HL-60 (cell line): ENCODE measurements around the gene ABCA1.

Experiments used
- DNase-seq, 2 experiments: peaks; one replicate each; pipeline ENCODE4 v3.0.0-alpha.2; 2010 to 2020; ENCODE audit warnings: low read depth in 1 of 2, low spot score in 1 of 2
- H3K27ac ChIP-seq: fragments of 250-450 bp; sonication (Bioruptor Pico); replicated peaks from 2 replicates; pipeline ENCODE4 v1.5.1; 2020; ENCODE audit warnings: mild to moderate bottlenecking, moderate library complexity
- H3K27me3 ChIP-seq: fragments of 250-450 bp; sonication (Bioruptor Pico); 2 replicates; pipeline ENCODE4 v1.5.1; 2021; ENCODE audit warnings: mild to moderate bottlenecking, moderate library complexity; ENCODE audit not compliant: insufficient read depth, poor library complexity, severe bottlenecking
- H3K4me3 ChIP-seq: replicated peaks from 2 replicates; pipeline ENCODE4 v1.5.1; 2011; ENCODE audit warnings: mild to moderate bottlenecking, control low read depth, low read length; ENCODE audit not compliant: insufficient read depth
- GABPA ChIP-seq: IDR thresholded peaks from 2 replicates; pipeline ENCODE4 v1.6.1; 2012; ENCODE audit warnings: low read depth
- POLR2AphosphoS5 ChIP-seq: IDR thresholded peaks from 2 replicates; pipeline ENCODE4 v1.6.1; 2012; ENCODE audit warnings: low read depth
- REST ChIP-seq: IDR thresholded peaks from 2 replicates; pipeline ENCODE4 v1.6.1; 2012; ENCODE audit warnings: low read depth; ENCODE audit not compliant: insufficient replicate concordance
- SPI1 ChIP-seq: IDR thresholded peaks from 2 replicates; pipeline ENCODE4 v1.6.1; 2012; ENCODE audit warnings: low read depth, mild to moderate bottlenecking, borderline replicate concordance
- TF ChIP-seq, protein P1 (sequence below): IDR thresholded peaks from one replicate; pipeline ENCODE4 v1.5.1; 2011; ENCODE audit warnings: low read length, control low read depth, inconsistent platforms; ENCODE audit not compliant: insufficient read depth

Gene ABCA1

DNA sequence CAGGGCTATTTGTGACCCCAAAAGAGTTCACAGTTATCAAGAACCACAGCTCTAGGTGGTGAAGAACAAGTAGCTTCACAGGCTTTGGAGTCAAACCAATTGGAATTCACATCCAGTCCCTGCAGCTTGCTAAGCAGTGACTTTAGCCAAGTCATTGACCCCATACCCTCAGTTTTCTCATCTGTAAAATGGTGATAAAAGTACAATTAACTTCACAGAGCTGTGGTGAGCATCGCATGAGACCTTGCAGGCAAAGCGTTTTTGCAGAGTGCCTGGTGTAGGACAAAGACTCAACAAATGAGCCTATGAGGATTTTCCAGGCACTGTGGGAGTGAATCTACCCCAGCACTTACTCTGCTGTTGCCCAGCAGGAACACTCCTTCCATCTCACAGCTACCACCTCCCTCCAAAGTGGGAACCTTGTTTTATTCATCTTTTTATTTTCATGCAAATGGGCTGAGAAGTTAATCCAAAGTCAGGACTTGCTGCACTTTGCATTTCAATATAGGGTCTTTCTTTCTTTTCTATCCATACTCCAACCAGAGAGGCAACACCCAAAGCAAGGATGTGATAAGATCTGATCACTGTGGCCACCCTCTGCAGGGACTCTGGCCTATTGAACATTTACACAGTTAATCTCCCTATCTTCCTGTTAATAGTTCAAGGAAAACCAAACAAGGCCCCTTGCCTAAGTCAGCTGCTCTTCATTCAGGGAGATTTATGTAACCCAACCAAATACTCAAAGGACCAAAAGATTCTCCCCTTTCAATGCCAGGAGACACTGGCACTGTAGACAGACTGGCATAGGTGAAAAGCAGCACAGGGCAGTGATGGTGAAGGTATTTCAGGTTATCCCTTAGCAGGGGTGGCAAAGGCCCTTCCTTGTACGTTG, 41.9 kb downstream of the ABCA1 start:
- Histone ChIP-seq H3K4me3 (no peak overlapping the region), H3K27ac (no peak overlapping the region), H3K27me3 (no peaks in the 10 kb centered on the region)
- no peak for DNase-seq
- TF ChIP-seq, protein P1, sequence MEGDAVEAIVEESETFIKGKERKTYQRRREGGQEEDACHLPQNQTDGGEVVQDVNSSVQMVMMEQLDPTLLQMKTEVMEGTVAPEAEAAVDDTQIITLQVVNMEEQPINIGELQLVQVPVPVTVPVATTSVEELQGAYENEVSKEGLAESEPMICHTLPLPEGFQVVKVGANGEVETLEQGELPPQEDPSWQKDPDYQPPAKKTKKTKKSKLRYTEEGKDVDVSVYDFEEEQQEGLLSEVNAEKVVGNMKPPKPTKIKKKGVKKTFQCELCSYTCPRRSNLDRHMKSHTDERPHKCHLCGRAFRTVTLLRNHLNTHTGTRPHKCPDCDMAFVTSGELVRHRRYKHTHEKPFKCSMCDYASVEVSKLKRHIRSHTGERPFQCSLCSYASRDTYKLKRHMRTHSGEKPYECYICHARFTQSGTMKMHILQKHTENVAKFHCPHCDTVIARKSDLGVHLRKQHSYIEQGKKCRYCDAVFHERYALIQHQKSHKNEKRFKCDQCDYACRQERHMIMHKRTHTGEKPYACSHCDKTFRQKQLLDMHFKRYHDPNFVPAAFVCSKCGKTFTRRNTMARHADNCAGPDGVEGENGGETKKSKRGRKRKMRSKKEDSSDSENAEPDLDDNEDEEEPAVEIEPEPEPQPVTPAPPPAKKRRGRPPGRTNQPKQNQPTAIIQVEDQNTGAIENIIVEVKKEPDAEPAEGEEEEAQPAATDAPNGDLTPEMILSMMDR = no peak
- TF ChIP-seq POLR2AphosphoS5 (no peak), REST (no peak), GABPA (no peak), SPI1 (no peak)

DNA sequence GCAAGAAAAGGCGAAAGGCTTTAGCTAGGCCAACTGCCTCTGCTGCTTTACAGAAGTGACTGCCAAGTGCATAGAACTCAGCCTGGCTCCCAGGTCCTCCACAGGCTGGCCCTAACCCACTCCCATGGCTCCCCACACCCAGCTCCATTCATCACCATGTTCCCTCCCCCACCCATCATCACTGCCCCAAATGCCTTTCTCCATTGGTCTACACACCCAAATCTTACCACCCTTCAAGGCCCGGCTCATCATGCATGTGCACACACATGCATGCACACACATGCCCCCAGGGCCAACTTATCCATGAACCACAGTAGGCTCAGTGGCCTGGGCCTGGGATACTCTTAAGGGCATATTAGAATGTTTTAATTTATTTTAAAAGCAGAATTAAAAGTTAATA, 44.8 kb downstream of the ABCA1 start:
- Histone ChIP-seq H3K4me3 (no peak overlapping the region), H3K27me3 (no peaks in the 10 kb centered on the region), H3K27ac (no peak overlapping the region)
- DNase-seq = no peak
- no peak for TF ChIP-seq GABPA
- no peak for TF ChIP-seq REST
- TF ChIP-seq SPI1 = no peak
- TF ChIP-seq, protein P1 = no peak
- no peak for TF ChIP-seq POLR2AphosphoS5

- no peak for TF ChIP-seq REST
- TF ChIP-seq SPI1 = no peak
- no peak for TF ChIP-seq POLR2AphosphoS5
- TF ChIP-seq GABPA = no peak
- TF ChIP-seq, protein P1 = no peak
- H3K27ac ChIP-seq = no peak overlapping the region
Measured at GRCh38 chr9:104882566-104882965, 45.4 kb downstream of the ABCA1 start.

More at GRCh38 chr9:104882566-104882965, 45.4 kb downstream of the ABCA1 start:
- Histone ChIP-seq H3K4me3 (no peak overlapping the region), H3K27me3 (no peaks in the 10 kb centered on the region)
- DNase-seq = no peak
